Activated CD4-positive, CD25-positive, alpha-beta regulatory T cell treated with anti-CD3 and anti-CD28 coated beads, Interleukin-2, amount 50 U/mL, for 72 hours (primary cell): ENCODE data around the gene CPA4.

ENCODE experiments used
- DNase-seq: peaks from one replicate; pipeline ENCODE4 v3.0.0; 2021

The CPA4 gene

GRCh38 chr7:130366564-130366963 lies 73.6 kb downstream of the CPA4 start:
- DNase-seq: no peak

GRCh38 chr7:130367088-130367755 lies 74.3 kb downstream of the CPA4 start:
- no peak for DNase-seq

DNA sequence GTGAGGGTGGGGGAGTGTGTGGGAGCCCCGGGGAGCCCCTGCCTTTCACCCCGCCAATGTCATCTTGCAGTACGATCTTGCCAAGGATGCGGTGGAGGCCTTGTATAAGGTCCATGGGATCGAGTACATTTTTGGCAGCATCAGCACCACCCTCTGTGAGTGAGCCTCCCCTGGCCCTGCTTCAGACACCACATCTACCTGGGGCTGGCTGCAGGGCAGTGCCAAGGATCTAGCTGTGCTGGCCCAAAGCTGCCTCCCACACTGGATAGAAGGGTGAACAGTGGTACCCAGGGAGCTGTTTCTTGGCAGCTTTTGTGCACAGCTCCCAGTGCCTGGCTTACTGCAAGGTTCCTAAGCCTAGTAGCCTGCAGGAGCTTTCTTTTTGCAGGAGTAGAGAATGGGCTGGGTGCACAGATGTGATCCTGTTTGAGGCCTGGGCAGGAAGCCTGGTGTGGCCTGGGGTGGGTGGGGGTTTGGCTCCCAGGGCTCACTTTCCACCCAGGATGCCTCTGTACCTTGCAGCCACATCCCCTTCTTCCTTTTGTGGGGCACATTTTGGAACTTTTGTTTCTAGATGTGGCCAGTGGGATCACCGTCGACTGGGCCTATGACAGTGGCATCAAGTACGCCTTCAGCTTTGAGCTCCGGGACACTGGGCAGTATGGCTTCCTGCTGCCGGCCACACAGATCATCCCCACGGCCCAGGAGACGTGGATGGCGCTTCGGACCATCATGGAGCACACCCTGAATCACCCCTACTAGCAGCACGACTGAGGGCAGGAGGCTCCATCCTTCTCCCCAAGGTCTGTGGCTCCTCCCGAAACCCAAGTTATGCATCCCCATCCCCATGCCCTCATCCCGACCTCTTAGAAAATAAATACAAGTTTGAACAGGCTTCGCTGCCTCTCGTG lies 75.1 kb downstream of the CPA4 start:
- DNase-seq: no peak

GRCh38 chr7:130369110-130369711 lies 76.2 kb downstream of the CPA4 start:
- no peak for DNase-seq

- no peak for DNase-seq
Observed at GRCh38 chr7:130369831-130370550, 77.0 kb downstream of the CPA4 start.

- no peak for DNase-seq
Observed at GRCh38 chr7:130371046-130371445, 78.1 kb downstream of the CPA4 start.

DNA sequence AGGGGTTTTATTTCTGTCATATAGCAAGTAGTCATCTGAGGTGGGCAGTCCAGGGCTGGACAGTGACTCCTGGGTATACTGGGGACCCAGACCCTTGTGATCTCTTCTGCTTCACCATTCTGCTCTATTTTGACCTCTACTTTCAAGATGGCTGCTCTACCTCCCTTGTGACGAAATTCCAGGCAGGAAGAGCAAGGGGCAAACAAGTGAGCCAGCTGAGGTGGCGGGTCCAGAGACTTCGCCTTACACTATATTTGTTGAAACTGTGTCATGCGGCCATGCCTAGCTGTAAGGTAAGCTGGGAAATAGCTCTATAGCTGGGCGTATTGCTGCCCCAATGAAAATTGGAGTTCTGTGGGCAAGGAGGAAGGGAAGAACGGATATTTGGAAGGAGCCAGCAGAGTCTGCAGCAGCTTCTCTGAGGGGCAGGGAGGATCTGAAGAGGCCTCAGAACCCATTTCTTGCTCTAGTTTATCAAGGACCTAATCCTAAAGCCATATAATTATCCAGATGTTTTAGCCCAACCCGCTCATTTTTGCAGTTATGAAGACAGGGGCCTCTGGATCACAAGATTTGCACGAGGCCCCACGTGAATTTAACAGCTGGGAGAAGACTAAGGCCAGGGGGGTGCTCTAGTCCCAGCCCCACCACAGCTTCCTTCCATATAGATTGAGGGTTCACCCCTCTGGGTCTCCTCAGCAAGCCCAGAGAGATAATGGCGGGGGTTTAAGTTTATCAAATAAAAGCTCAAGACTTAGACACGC lies 79.6 kb downstream of the CPA4 start:
- no peak for DNase-seq
